ENCODE data around the gene KCNC1. TPM values are rescaled to one million over a fixed set of nuclear protein-coding genes. Genes with fewer than 3 reads are reported as not detected.

The KCNC1 gene
- total and polyA plus RNA-seq, 4 experiments from 2014 or later = 0.23 TPM; not detected in 3

GRCh38 chr11:17791144-17791543 lies 56.6 kb downstream of the KCNC1 start:
- DNase-seq = no peak
- Histone ChIP-seq H3K9me3 (ENCODE audit: control insufficient read depth in 1 of 2, low read length in 2 of 2) (no peaks in the 10 kb centered on the region), H3K27ac (ENCODE audit: low read depth, low read length) (no peak overlapping the region), H3K36me3 (ENCODE audit: insufficient read depth, low read length) (no peaks in the 10 kb centered on the region), H3K27me3 (ENCODE audit: insufficient read depth, low read length) (no peaks in the 10 kb centered on the region), H3K4me1 (ENCODE audit: insufficient read depth, low read length) (no peaks in the 10 kb centered on the region), H3K4me3 (ENCODE audit: low read length in 2 of 2) (no peak overlapping the region)
- Mint-ChIP-seq H3K27ac (no peak overlapping the region), H3K36me3 (peaks cover 15 to 30% of the 10 kb centered on the region in 2 donors), H3K4me1 (no peaks in the 10 kb centered on the region), H3K9me3 (peaks cover 0 to 3% (median 0%) of the 10 kb centered on the region in 8 donors), H3K27me3 (no peaks in the 10 kb centered on the region), H3K4me3 (no peak overlapping the region)
- POLR2A ChIA-PET (ENCODE audit: partially characterized antibody) = no interaction called here
- CTCF ChIA-PET (ENCODE audit: partially characterized antibody) = no interaction called here
- intact Hi-C loops (cut with micrococcal nuclease) = no loop called here

- H3K36me3 Mint-ChIP-seq = peaks cover 15 to 35% of the 10 kb centered on the region in 2 donors
Observed at GRCh38 chr11:17792161-17792560, 57.6 kb downstream of the KCNC1 start.

GRCh38 chr11:17793642-17794170 lies 59.1 kb downstream of the KCNC1 start:
- H3K4me3 ChIP-seq (ENCODE audit: low read length in 2 of 2) = no peak overlapping the region
- ChIA-PET POLR2A (ENCODE audit: partially characterized antibody) (no interaction called here), CTCF (ENCODE audit: partially characterized antibody) (no interaction called here)
- H3K27ac ChIP-seq (ENCODE audit: low read depth, low read length) = no peak overlapping the region
- H3K36me3 Mint-ChIP-seq = peaks cover 7 to 20% of the 10 kb centered on the region in 2 donors
- no peaks in the 10 kb centered on the region for H3K27me3 Mint-ChIP-seq
- no peak overlapping the region for H3K27ac Mint-ChIP-seq
- no peaks in the 10 kb centered on the region for H3K36me3 ChIP-seq (ENCODE audit: insufficient read depth, low read length)
- no peaks in the 10 kb centered on the region for H3K9me3 Mint-ChIP-seq
- intact Hi-C loops (cut with micrococcal nuclease) = no loop called here
- H3K27me3 ChIP-seq (ENCODE audit: insufficient read depth, low read length) = no peaks in the 10 kb centered on the region
- no peaks in the 10 kb centered on the region for H3K9me3 ChIP-seq (ENCODE audit: control insufficient read depth in 1 of 2, low read length in 2 of 2)
- no peak overlapping the region for H3K4me3 Mint-ChIP-seq
- no peak for DNase-seq
- no peaks in the 10 kb centered on the region for H3K4me1 Mint-ChIP-seq
- no peaks in the 10 kb centered on the region for H3K4me1 ChIP-seq (ENCODE audit: insufficient read depth, low read length)

More at GRCh38 chr11:17792161-17792560, 57.6 kb downstream of the KCNC1 start:
- no peak for DNase-seq
- no peaks in the 10 kb centered on the region for H3K9me3 ChIP-seq (ENCODE audit: control insufficient read depth in 1 of 2, low read length in 2 of 2)
- peaks cover 0 to 3% (median 0%) of the 10 kb centered on the region in 8 donors for H3K9me3 Mint-ChIP-seq
- no peak overlapping the region for H3K4me3 Mint-ChIP-seq
- ChIA-PET POLR2A (ENCODE audit: partially characterized antibody) (no interaction called here), CTCF (ENCODE audit: partially characterized antibody) (no interaction called here)
- no peak overlapping the region for H3K4me3 ChIP-seq (ENCODE audit: low read length in 2 of 2)
- no peaks in the 10 kb centered on the region for H3K4me1 ChIP-seq (ENCODE audit: insufficient read depth, low read length)
- H3K27ac Mint-ChIP-seq = no peak overlapping the region
- H3K36me3 ChIP-seq (ENCODE audit: insufficient read depth, low read length) = no peaks in the 10 kb centered on the region
- H3K27me3 Mint-ChIP-seq = no peaks in the 10 kb centered on the region
- no peak overlapping the region for H3K27ac ChIP-seq (ENCODE audit: low read depth, low read length)
- intact Hi-C loops (cut with micrococcal nuclease) = no loop called here
- H3K4me1 Mint-ChIP-seq = no peaks in the 10 kb centered on the region
- H3K27me3 ChIP-seq (ENCODE audit: insufficient read depth, low read length) = no peaks in the 10 kb centered on the region

- H3K27me3 Mint-ChIP-seq = no peaks in the 10 kb centered on the region
- no peak for DNase-seq
Observed at GRCh38 chr11:17794981-17795380, 60.4 kb downstream of the KCNC1 start.

GRCh38 chr11:17796154-17796553 lies 61.6 kb downstream of the KCNC1 start:
- ChIA-PET POLR2A (ENCODE audit: partially characterized antibody) (no interaction called here), CTCF (ENCODE audit: partially characterized antibody) (no interaction called here)
- Histone ChIP-seq H3K9me3 (ENCODE audit: control insufficient read depth in 1 of 2, low read length in 2 of 2) (no peaks in the 10 kb centered on the region), H3K27ac (ENCODE audit: low read depth, low read length) (no peak overlapping the region), H3K4me3 (ENCODE audit: low read length in 2 of 2) (no peak overlapping the region), H3K27me3 (ENCODE audit: insufficient read depth, low read length) (no peaks in the 10 kb centered on the region), H3K36me3 (ENCODE audit: insufficient read depth, low read length) (no peaks in the 10 kb centered on the region), H3K4me1 (ENCODE audit: insufficient read depth, low read length) (no peaks in the 10 kb centered on the region)
- no peak overlapping the region for H3K4me3 Mint-ChIP-seq
- DNase-seq = no peak
- no peaks in the 10 kb centered on the region for H3K9me3 Mint-ChIP-seq
- peaks cover 3 to 20% of the 10 kb centered on the region in 2 donors for H3K36me3 Mint-ChIP-seq
- no peak overlapping the region for H3K27ac Mint-ChIP-seq
- intact Hi-C loops (cut with micrococcal nuclease) = no loop called here
- H3K27me3 Mint-ChIP-seq = no peaks in the 10 kb centered on the region
- no peaks in the 10 kb centered on the region for H3K4me1 Mint-ChIP-seq

More at GRCh38 chr11:17794981-17795380, 60.4 kb downstream of the KCNC1 start:
- intact Hi-C loops (cut with micrococcal nuclease) = no loop called here
- POLR2A ChIA-PET (ENCODE audit: partially characterized antibody) = no interaction called here
- no peaks in the 10 kb centered on the region for H3K4me1 ChIP-seq (ENCODE audit: insufficient read depth, low read length)
- Mint-ChIP-seq H3K27ac (peak overlapping the region in 1 of 7 donors; percentile 58), H3K36me3 (peaks cover 3 to 17% of the 10 kb centered on the region in 2 donors), H3K9me3 (no peaks in the 10 kb centered on the region), H3K4me3 (no peak overlapping the region), H3K4me1 (no peaks in the 10 kb centered on the region)
- H3K4me3 ChIP-seq (ENCODE audit: low read length in 2 of 2) = no peak overlapping the region
- no peaks in the 10 kb centered on the region for H3K27me3 ChIP-seq (ENCODE audit: insufficient read depth, low read length)
- no peaks in the 10 kb centered on the region for H3K36me3 ChIP-seq (ENCODE audit: insufficient read depth, low read length)
- no peaks in the 10 kb centered on the region for H3K9me3 ChIP-seq (ENCODE audit: control insufficient read depth in 1 of 2, low read length in 2 of 2)
- CTCF ChIA-PET (ENCODE audit: partially characterized antibody) = no interaction called here
- H3K27ac ChIP-seq (ENCODE audit: low read depth, low read length) = no peak overlapping the region

- no peaks in the 10 kb centered on the region for H3K4me1 ChIP-seq (ENCODE audit: insufficient read depth, low read length)
- Mint-ChIP-seq H3K27ac (no peak overlapping the region), H3K27me3 (no peaks in the 10 kb centered on the region), H3K36me3 (peaks cover 7 to 20% of the 10 kb centered on the region in 2 donors), H3K9me3 (no peaks in the 10 kb centered on the region), H3K4me1 (peaks cover 0 to 1% (median 0%) of the 10 kb centered on the region in 4 donors), H3K4me3 (no peak overlapping the region)
- H3K36me3 ChIP-seq (ENCODE audit: insufficient read depth, low read length) = no peaks in the 10 kb centered on the region
- no peak overlapping the region for H3K27ac ChIP-seq (ENCODE audit: low read depth, low read length)
- no peak overlapping the region for H3K4me3 ChIP-seq (ENCODE audit: low read length in 2 of 2)
- intact Hi-C loops (cut with micrococcal nuclease) = no loop called here
- ChIA-PET CTCF (ENCODE audit: partially characterized antibody) (no interaction called here), POLR2A (ENCODE audit: partially characterized antibody) (no interaction called here)
- no peaks in the 10 kb centered on the region for H3K27me3 ChIP-seq (ENCODE audit: insufficient read depth, low read length)
- no peaks in the 10 kb centered on the region for H3K9me3 ChIP-seq (ENCODE audit: control insufficient read depth in 1 of 2, low read length in 2 of 2)
- DNase-seq = no peak
Observed at GRCh38 chr11:17798253-17798652, 63.7 kb downstream of the KCNC1 start.

GRCh38 chr11:17798716-17799115 lies 64.1 kb downstream of the KCNC1 start:
- no peaks in the 10 kb centered on the region for H3K9me3 ChIP-seq (ENCODE audit: control insufficient read depth in 1 of 2, low read length in 2 of 2)
- H3K4me1 Mint-ChIP-seq = peaks cover 0 to 3% (median under 1%) of the 10 kb centered on the region in 4 donors
- no peaks in the 10 kb centered on the region for H3K27me3 ChIP-seq (ENCODE audit: insufficient read depth, low read length)
- no peaks in the 10 kb centered on the region for H3K27me3 Mint-ChIP-seq
- H3K27ac ChIP-seq (ENCODE audit: low read depth, low read length) = no peak overlapping the region
- no peak for DNase-seq
- ChIA-PET POLR2A (ENCODE audit: partially characterized antibody) (no interaction called here), CTCF (ENCODE audit: partially characterized antibody) (no interaction called here)
- intact Hi-C loops (cut with micrococcal nuclease) = no loop called here
- no peaks in the 10 kb centered on the region for H3K9me3 Mint-ChIP-seq
- no peak overlapping the region for H3K27ac Mint-ChIP-seq
- no peak overlapping the region for H3K4me3 ChIP-seq (ENCODE audit: low read length in 2 of 2)
- H3K4me1 ChIP-seq (ENCODE audit: insufficient read depth, low read length) = no peaks in the 10 kb centered on the region
- no peaks in the 10 kb centered on the region for H3K36me3 ChIP-seq (ENCODE audit: insufficient read depth, low read length)
- peaks cover 6 to 20% of the 10 kb centered on the region in 2 donors for H3K36me3 Mint-ChIP-seq
- no peak overlapping the region for H3K4me3 Mint-ChIP-seq

GRCh38 chr11:17799147-17799546 lies 64.6 kb downstream of the KCNC1 start:
- Histone ChIP-seq H3K36me3 (ENCODE audit: insufficient read depth, low read length) (no peaks in the 10 kb centered on the region), H3K27me3 (ENCODE audit: insufficient read depth, low read length) (no peaks in the 10 kb centered on the region), H3K9me3 (ENCODE audit: control insufficient read depth in 1 of 2, low read length in 2 of 2) (no peaks in the 10 kb centered on the region), H3K27ac (ENCODE audit: low read depth, low read length) (no peak overlapping the region), H3K4me3 (ENCODE audit: low read length in 2 of 2) (no peak overlapping the region), H3K4me1 (ENCODE audit: insufficient read depth, low read length) (no peaks in the 10 kb centered on the region)
- Mint-ChIP-seq H3K4me3 (no peak overlapping the region), H3K27ac (no peak overlapping the region), H3K27me3 (no peaks in the 10 kb centered on the region), H3K9me3 (no peaks in the 10 kb centered on the region), H3K4me1 (peaks cover 0 to 3% (median under 1%) of the 10 kb centered on the region in 4 donors), H3K36me3 (peaks cover 6 to 20% of the 10 kb centered on the region in 2 donors)
- POLR2A ChIA-PET (ENCODE audit: partially characterized antibody) = no interaction called here
- no peak for DNase-seq
- CTCF ChIA-PET (ENCODE audit: partially characterized antibody) = no interaction called here
- intact Hi-C loops (cut with micrococcal nuclease) = no loop called here

Data from CD4-positive, alpha-beta memory T cell (primary cell).